Loucy (cell line): ENCODE results near the gene ELP2.

Experiments
- H2AFZ ChIP-seq: fragments of 200-600 bp; sonication (generic); 2 replicates; pipeline ENCODE4 v1.6.0; 2016; ENCODE audit warnings: antibody characterized with exemption, mild to moderate bottlenecking, low read length, moderate library complexity
- H3F3A ChIP-seq: fragments of 200-600 bp; 2 replicates; pipeline ENCODE4 v1.6.0; 2016; ENCODE audit warnings: antibody characterized with exemption, low read depth, mild to moderate bottlenecking
- H3K27me3 ChIP-seq: fragments of 200-600 bp; sonication (generic); 2 replicates; pipeline ENCODE4 v1.6.1; 2014; ENCODE audit warnings: low read length, mild to moderate bottlenecking; ENCODE audit not compliant: insufficient read depth, poor library complexity, severe bottlenecking
- H3K36me3 ChIP-seq: fragments of 200-600 bp; sonication (generic); 2 replicates; pipeline ENCODE4 v1.6.1; 2016; ENCODE audit warnings: low read length; ENCODE audit not compliant: insufficient read depth
- H3K4me1 ChIP-seq: fragments of 200-600 bp; sonication (generic); 2 replicates; pipeline ENCODE4 v1.5.1; 2014; ENCODE audit warnings: low read length, mild to moderate bottlenecking; ENCODE audit not compliant: insufficient read depth, poor library complexity, severe bottlenecking
- H3K4me2 ChIP-seq: fragments of 200-600 bp; sonication (generic); 2 replicates; pipeline ENCODE4 v1.6.0; 2014; ENCODE audit warnings: antibody characterized with exemption, low read length, low read depth, mild to moderate bottlenecking; ENCODE audit not compliant: poor library complexity, severe bottlenecking
- H3K4me3 ChIP-seq: fragments of 200-600 bp; sonication (generic); 2 replicates; pipeline ENCODE4 v1.5.1; 2014; ENCODE audit warnings: low read length, mild to moderate bottlenecking, mixed read lengths; ENCODE audit not compliant: poor library complexity, severe bottlenecking
- H3K79me2 ChIP-seq: fragments of 200-600 bp; sonication (generic); 2 replicates; pipeline ENCODE4 v1.6.1; 2014; ENCODE audit warnings: low read length; ENCODE audit not compliant: insufficient read depth
- H3K9ac ChIP-seq: fragments of 200-600 bp; sonication (generic); 2 replicates; pipeline ENCODE4 v1.6.0; 2014; ENCODE audit warnings: mild to moderate bottlenecking, low read depth, low read length, moderate library complexity; ENCODE audit not compliant: poor library complexity, severe bottlenecking
- H3K9me2 ChIP-seq: fragments of 200-600 bp; sonication (generic); replicated peaks from 2 replicates; pipeline ENCODE4 v1.6.1; 2016; ENCODE audit warnings: low read depth, low read length, mixed read lengths
- H3K9me3 ChIP-seq: fragments of 200-600 bp; sonication (generic); 2 replicates; pipeline ENCODE4 v1.6.1; 2014; ENCODE audit warnings: mild to moderate bottlenecking, antibody characterized with exemption, low read length, low read depth; ENCODE audit not compliant: insufficient read depth
- H4K20me1 ChIP-seq: fragments of 200-600 bp; sonication (generic); 2 replicates; pipeline ENCODE4 v1.6.0; 2014; ENCODE audit warnings: antibody characterized with exemption, low read length, mild to moderate bottlenecking; ENCODE audit not compliant: insufficient read depth, poor library complexity, severe bottlenecking
- EZH2phosphoT487 ChIP-seq: fragments of 200-600 bp; IDR thresholded peaks from 2 replicates; pipeline ENCODE4 v1.6.1; 2018; ENCODE audit warnings: antibody characterized with exemption, mild to moderate bottlenecking, moderate library complexity, borderline replicate concordance
- TF ChIP-seq, protein P1 (sequence below): fragments of 200-600 bp; sonication (generic); conservative IDR thresholded peaks from 2 replicates; pipeline ENCODE4 v1.5.1; 2014; ENCODE audit warnings: mild to moderate bottlenecking, antibody characterized with exemption, low read length

Gene ELP2

DNA sequence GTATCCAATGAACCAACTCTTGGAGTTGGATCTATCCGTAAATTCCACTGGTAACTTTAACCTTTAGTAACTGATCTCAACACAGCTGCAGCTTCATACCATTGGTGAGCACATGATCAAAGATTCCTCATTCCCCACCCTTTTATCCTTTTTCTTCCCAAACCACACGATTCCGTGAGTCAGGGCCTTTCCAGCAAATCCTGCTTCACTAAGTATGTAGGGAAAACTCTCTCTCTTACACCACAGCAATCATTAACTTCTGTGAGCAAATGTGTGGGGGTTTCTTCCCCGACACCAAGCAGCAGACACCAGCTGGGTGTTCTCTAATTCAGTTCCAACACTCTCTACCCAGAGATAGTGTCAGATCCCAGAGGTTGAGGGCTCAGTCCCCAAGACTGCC is 23.5 kb downstream of the ELP2 start:
- Histone ChIP-seq H3K4me2 (no peak overlapping the region), H4K20me1 (no peaks in the 10 kb centered on the region), H3K4me1 (no peaks in the 10 kb centered on the region), H3K79me2 (no peaks in the 10 kb centered on the region), H3K36me3 (peaks cover 85% of the 10 kb centered on the region; the same call in 1 of the 2 replicates), H3F3A (no peaks in the 10 kb centered on the region), H3K9me3 (no peaks in the 10 kb centered on the region), H3K4me3 (no peak overlapping the region), H3K27me3 (no peaks in the 10 kb centered on the region), H3K9ac (no peak overlapping the region), H2AFZ (no peak overlapping the region), H3K9me2 (no peaks in the 10 kb centered on the region)
- TF ChIP-seq, protein P1, sequence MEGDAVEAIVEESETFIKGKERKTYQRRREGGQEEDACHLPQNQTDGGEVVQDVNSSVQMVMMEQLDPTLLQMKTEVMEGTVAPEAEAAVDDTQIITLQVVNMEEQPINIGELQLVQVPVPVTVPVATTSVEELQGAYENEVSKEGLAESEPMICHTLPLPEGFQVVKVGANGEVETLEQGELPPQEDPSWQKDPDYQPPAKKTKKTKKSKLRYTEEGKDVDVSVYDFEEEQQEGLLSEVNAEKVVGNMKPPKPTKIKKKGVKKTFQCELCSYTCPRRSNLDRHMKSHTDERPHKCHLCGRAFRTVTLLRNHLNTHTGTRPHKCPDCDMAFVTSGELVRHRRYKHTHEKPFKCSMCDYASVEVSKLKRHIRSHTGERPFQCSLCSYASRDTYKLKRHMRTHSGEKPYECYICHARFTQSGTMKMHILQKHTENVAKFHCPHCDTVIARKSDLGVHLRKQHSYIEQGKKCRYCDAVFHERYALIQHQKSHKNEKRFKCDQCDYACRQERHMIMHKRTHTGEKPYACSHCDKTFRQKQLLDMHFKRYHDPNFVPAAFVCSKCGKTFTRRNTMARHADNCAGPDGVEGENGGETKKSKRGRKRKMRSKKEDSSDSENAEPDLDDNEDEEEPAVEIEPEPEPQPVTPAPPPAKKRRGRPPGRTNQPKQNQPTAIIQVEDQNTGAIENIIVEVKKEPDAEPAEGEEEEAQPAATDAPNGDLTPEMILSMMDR = no peak

DNA sequence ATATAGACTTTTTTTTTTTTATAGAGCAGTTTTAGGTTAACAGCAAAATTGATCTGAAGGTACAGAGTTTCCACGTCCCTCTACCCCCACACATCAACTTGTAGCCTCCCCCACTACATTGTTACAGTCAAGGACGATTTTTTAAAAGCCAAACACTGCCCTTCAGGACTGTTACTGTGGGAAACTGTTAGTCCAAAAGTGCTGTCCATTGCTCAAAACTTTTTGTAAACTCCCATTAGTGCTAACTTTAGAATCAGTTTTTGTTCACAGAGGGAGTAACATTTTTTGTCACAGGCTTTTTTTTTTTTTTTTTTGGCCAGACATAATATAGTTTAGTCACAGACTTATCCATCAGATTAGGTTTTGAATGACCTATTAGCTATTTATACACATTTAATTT is 24.1 kb downstream of the ELP2 start:
- Histone ChIP-seq H3K9ac (no peak overlapping the region), H3K36me3 (peaks cover 85% of the 10 kb centered on the region; the same call in 1 of the 2 replicates), H3K27me3 (no peaks in the 10 kb centered on the region), H3K4me2 (no peak overlapping the region), H4K20me1 (no peaks in the 10 kb centered on the region), H3F3A (no peaks in the 10 kb centered on the region), H3K79me2 (no peaks in the 10 kb centered on the region), H3K4me1 (no peaks in the 10 kb centered on the region), H3K4me3 (no peak overlapping the region), H3K9me2 (no peaks in the 10 kb centered on the region), H2AFZ (no peak overlapping the region), H3K9me3 (no peaks in the 10 kb centered on the region)
- no peak for TF ChIP-seq EZH2phosphoT487
- TF ChIP-seq, protein P1 = no peak

DNA sequence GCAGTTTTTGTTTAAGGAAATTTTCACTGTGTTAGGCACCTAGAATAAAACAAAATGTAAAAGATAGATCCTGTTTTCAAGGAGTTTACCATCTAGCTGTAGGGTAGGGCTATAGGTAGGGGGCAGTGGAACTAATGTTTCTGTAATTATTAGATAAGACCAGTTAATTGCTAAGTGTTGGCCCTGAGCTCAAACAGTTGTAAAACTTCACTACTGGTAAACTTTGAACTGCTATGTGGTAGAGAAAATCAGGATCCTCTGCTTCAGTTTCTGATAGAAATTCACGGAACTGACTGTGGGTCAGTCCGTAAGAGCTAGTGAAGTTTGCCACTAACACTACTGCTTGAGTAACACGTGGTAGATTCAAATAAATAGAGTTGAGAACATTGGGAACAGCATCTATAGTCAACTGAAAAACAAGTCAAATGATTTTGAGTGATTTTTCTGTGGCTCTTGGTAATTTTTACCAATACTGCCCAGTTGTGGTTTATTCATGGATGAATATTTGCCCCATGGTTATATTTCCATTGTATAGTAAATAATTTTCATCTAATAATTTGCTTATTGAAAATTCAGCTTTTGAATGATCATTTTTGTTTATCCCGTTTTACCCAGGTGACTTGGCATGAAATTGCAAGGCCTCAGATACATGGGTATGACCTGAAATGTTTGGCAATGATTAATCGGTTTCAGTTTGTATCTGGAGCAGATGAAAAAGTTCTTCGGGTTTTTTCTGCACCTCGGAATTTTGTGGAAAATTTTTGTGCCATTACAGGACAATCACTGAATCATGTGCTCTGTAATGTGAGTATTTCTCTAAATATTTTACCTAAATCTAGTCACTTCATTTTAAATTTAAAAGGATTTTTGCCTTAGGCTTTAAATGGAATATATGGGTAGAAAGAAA is 26.4 kb downstream of the ELP2 start:
- TF ChIP-seq EZH2phosphoT487 = no peak
- TF ChIP-seq, protein P1 = no peak
- no peaks in the 10 kb centered on the region for H3K4me1 ChIP-seq
- peaks cover 87% of the 10 kb centered on the region; the same call in 1 of the 2 replicates for H3K36me3 ChIP-seq

More for the DNA sequence above, 26.4 kb downstream of the ELP2 start:
- Histone ChIP-seq H3K4me2 (no peak overlapping the region), H3K79me2 (no peaks in the 10 kb centered on the region), H3K9me2 (no peaks in the 10 kb centered on the region), H3K9ac (no peak overlapping the region), H3K4me3 (no peak overlapping the region), H3K27me3 (no peaks in the 10 kb centered on the region), H4K20me1 (no peaks in the 10 kb centered on the region), H2AFZ (no peak overlapping the region), H3K9me3 (no peaks in the 10 kb centered on the region), H3F3A (no peaks in the 10 kb centered on the region)
